GM12878 (cell line): ENCODE results near the gene MRAS.

ENCODE experiments used
- ATF2 ChIP-seq: IDR thresholded peaks from 2 replicates; pipeline ENCODE4 v1.6.1; 2012; ENCODE audit warnings: low read length, inconsistent platforms
- CTCF ChIP-seq, 3 experiments: IDR thresholded peaks in 2 of 3; conservative IDR thresholded peaks in 1 of 3; 2 replicates each; pipeline ENCODE4 v1.5.1; 2011; ENCODE audit warnings: low read depth in 3 of 3, low read length in 3 of 3, mild to moderate bottlenecking in 3 of 3, control low read depth in 2 of 3, moderate library complexity in 2 of 3, inconsistent platforms in 1 of 3, mixed read lengths in 1 of 3; ENCODE audit not compliant: control insufficient read depth in 2 of 3, insufficient read depth in 1 of 3; ENCODE audit errors: extremely low read depth in 1 of 3
- HDAC6 ChIP-seq: fragments of 200-600 bp; sonication (generic); IDR thresholded peaks from one replicate; pipeline ENCODE4 v1.8.0; 2017; ENCODE audit warnings: antibody characterized with exemption; ENCODE audit not compliant: unreplicated experiment
- MXI1 ChIP-seq: fragments of 150-350 bp; IDR thresholded peaks from 2 replicates; pipeline ENCODE4 v1.6.1; 2011; ENCODE audit warnings: low read depth, mild to moderate bottlenecking, inconsistent platforms, low read length, improper control_type of control experiment
- ZBTB33 ChIP-seq: fragments of 450-650 bp; IDR thresholded peaks from 2 replicates; pipeline ENCODE4 v1.6.1; 2017; ENCODE audit warnings: mild to moderate bottlenecking

- no peak for TF ChIP-seq HDAC6
- no peak for TF ChIP-seq MXI1
- no peak for TF ChIP-seq CTCF (IDR thresholded peaks at IDR 0.05 in 2 of 3, conservative IDR thresholded peaks at IDR 0.05 in 1 of 3; ENCODE audit: control insufficient read depth in 2 of 3, extremely low read depth in 1 of 3, insufficient read depth in 1 of 3, low read depth in 3 of 3, low read length in 3 of 3)
- no peak for TF ChIP-seq ATF2
- no peak for TF ChIP-seq ZBTB33
Observed at GRCh38 chr3:138355071-138355470, 6.7 kb downstream of the MRAS start.
